ENCODE results near the gene TSSC4. TPM values are rescaled to one million over a fixed set of nuclear protein-coding genes. Genes with fewer than 3 reads are reported as not detected.

Gene TSSC4
- total and polyA plus RNA-seq, 2 of the 13 experiments (the other 11 are each of a cell fraction or from before 2014, with no cell fraction given) = 16.2 to 58.6 TPM

GRCh38 chr11:2420502-2421225, 20.1 kb downstream of the TSSC4 start (continued):
- no peak for TF ChIP-seq KLF6 (CRISPR knock-in tag; IDR thresholded peaks at IDR 0.05)
- TF ChIP-seq, protein P1, sequence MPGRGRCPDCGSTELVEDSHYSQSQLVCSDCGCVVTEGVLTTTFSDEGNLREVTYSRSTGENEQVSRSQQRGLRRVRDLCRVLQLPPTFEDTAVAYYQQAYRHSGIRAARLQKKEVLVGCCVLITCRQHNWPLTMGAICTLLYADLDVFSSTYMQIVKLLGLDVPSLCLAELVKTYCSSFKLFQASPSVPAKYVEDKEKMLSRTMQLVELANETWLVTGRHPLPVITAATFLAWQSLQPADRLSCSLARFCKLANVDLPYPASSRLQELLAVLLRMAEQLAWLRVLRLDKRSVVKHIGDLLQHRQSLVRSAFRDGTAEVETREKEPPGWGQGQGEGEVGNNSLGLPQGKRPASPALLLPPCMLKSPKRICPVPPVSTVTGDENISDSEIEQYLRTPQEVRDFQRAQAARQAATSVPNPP (CRISPR knock-in tag; IDR thresholded peaks at IDR 0.05) = no peak
- TF ChIP-seq AGO1 (IDR thresholded peaks at IDR 0.05; ENCODE audit: low read depth, low read length, poor library complexity, severe bottlenecking) = no peak
- 0 out of 2 replicates have a peak, but pooled peaks have one; percentile 11 for TF ChIP-seq ZNF629 (CRISPR knock-in tag; conservative IDR thresholded peaks at IDR 0.05)
- TF ChIP-seq, protein P2, sequence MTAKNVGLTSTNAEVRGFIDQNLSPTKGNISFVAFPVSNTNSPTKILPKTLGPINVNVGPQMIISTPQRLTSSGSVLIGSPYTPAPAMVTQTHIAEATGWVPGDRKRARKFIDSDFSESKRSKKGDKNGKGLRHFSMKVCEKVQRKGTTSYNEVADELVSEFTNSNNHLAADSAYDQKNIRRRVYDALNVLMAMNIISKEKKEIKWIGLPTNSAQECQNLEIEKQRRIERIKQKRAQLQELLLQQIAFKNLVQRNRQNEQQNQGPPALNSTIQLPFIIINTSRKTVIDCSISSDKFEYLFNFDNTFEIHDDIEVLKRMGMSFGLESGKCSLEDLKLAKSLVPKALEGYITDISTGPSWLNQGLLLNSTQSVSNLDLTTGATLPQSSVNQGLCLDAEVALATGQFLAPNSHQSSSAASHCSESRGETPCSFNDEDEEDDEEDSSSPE (CRISPR knock-in tag; IDR thresholded peaks at IDR 0.05) = no peak
- TF ChIP-seq, protein P3, sequence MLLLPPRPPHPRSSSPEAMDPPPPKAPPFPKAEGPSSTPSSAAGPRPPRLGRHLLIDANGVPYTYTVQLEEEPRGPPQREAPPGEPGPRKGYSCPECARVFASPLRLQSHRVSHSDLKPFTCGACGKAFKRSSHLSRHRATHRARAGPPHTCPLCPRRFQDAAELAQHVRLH (CRISPR knock-in tag; IDR thresholded peaks at IDR 0.05; ENCODE audit: borderline replicate concordance, low read depth) = no peak
- TF ChIP-seq, protein P4, sequence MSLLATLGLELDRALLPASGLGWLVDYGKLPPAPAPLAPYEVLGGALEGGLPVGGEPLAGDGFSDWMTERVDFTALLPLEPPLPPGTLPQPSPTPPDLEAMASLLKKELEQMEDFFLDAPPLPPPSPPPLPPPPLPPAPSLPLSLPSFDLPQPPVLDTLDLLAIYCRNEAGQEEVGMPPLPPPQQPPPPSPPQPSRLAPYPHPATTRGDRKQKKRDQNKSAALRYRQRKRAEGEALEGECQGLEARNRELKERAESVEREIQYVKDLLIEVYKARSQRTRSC (CRISPR knock-in tag; IDR thresholded peaks at IDR 0.05; ENCODE audit: low read depth) = no peak
- TF ChIP-seq ZNF501 (CRISPR knock-in tag; IDR thresholded peaks at IDR 0.05) = 0 out of 2 replicates have a peak, but pooled peaks have one; percentile 25
- no peak for TF ChIP-seq ZNF878 (CRISPR knock-in tag; IDR thresholded peaks at IDR 0.05)
- TF ChIP-seq, protein P5, sequence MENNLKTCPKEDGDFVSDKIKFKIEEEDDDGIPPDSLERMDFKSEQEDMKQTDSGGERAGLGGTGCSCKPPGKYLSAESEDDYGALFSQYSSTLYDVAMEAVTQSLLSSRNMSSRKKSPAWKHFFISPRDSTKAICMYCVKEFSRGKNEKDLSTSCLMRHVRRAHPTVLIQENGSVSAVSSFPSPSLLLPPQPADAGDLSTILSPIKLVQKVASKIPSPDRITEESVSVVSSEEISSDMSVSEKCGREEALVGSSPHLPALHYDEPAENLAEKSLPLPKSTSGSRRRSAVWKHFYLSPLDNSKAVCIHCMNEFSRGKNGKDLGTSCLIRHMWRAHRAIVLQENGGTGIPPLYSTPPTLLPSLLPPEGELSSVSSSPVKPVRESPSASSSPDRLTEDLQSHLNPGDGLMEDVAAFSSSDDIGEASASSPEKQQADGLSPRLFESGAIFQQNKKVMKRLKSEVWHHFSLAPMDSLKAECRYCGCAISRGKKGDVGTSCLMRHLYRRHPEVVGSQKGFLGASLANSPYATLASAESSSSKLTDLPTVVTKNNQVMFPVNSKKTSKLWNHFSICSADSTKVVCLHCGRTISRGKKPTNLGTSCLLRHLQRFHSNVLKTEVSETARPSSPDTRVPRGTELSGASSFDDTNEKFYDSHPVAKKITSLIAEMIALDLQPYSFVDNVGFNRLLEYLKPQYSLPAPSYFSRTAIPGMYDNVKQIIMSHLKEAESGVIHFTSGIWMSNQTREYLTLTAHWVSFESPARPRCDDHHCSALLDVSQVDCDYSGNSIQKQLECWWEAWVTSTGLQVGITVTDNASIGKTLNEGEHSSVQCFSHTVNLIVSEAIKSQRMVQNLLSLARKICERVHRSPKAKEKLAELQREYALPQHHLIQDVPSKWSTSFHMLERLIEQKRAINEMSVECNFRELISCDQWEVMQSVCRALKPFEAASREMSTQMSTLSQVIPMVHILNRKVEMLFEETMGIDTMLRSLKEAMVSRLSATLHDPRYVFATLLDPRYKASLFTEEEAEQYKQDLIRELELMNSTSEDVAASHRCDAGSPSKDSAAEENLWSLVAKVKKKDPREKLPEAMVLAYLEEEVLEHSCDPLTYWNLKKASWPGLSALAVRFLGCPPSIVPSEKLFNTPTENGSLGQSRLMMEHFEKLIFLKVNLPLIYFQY (CRISPR knock-in tag; IDR thresholded peaks at IDR 0.05; ENCODE audit: borderline replicate concordance) = no peak
- TF ChIP-seq ZNF225 (CRISPR knock-in tag; IDR thresholded peaks at IDR 0.05) = no peak
- 0 out of 2 replicates have a peak, but pooled peaks have one; percentile 11 for TF ChIP-seq HNF4A (CRISPR knock-in tag; IDR thresholded peaks at IDR 0.05)
- TF ChIP-seq HDAC2 (CRISPR knock-in tag; IDR thresholded peaks at IDR 0.05) = no peak
- no peak for TF ChIP-seq ZNF224 (CRISPR knock-in tag; IDR thresholded peaks at IDR 0.05)
- TF ChIP-seq ZFP91 (CRISPR knock-in tag; IDR thresholded peaks at IDR 0.05; ENCODE audit: borderline replicate concordance) = no peak; the same call in 1 of the 2 replicates
- TF ChIP-seq, protein P6, sequence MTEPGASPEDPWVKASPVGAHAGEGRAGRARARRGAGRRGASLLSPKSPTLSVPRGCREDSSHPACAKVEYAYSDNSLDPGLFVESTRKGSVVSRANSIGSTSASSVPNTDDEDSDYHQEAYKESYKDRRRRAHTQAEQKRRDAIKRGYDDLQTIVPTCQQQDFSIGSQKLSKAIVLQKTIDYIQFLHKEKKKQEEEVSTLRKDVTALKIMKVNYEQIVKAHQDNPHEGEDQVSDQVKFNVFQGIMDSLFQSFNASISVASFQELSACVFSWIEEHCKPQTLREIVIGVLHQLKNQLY (CRISPR knock-in tag; IDR thresholded peaks at IDR 0.05) = no peak
- TF ChIP-seq U2AF1 (optimal IDR thresholded peaks at IDR 0.05; ENCODE audit: low read depth, low read length) = no peak

Data from HepG2 (cell line).